Fibroblast of the aortic adventitia (primary cell): ENCODE data around the gene GBGT1. TPM values are rescaled to one million over a fixed set of nuclear protein-coding genes. Genes with fewer than 3 reads are reported as not detected.
"Not testable (repeated sequence)": the region's sequence is repeated elsewhere in the genome, so short reads cannot be mapped to it uniquely, and the experiment has no call there.

Experiments used
- DNase-seq: peaks from one replicate; pipeline ENCODE4 v3.0.0-alpha.2; 2010; ENCODE audit warnings: low read depth
- H3K4me3 ChIP-seq: 2 replicates; pipeline ENCODE4 v1.5.1; 2011; ENCODE audit warnings: low read depth, mild to moderate bottlenecking, control low read depth, low read length, moderate library complexity
- total RNA-seq: library from RNA; depleted of rRNA; stranded (reverse); fragments of >200 nt; gene quantifications from 2 replicates; pipeline ENCODE4 v1.2.3, GENCODE V29; 2012; ENCODE audit warnings: low replicate concordance
- TF ChIP-seq, protein P1 (sequence below): IDR thresholded peaks from 2 replicates; pipeline ENCODE4 v1.5.1; 2011; ENCODE audit warnings: mild to moderate bottlenecking, low read length, control low read depth, inconsistent platforms; ENCODE audit not compliant: insufficient read depth

The GBGT1 gene
- total RNA-seq, result 0.98 and 1.6 TPM in 2 replicates

DNA sequence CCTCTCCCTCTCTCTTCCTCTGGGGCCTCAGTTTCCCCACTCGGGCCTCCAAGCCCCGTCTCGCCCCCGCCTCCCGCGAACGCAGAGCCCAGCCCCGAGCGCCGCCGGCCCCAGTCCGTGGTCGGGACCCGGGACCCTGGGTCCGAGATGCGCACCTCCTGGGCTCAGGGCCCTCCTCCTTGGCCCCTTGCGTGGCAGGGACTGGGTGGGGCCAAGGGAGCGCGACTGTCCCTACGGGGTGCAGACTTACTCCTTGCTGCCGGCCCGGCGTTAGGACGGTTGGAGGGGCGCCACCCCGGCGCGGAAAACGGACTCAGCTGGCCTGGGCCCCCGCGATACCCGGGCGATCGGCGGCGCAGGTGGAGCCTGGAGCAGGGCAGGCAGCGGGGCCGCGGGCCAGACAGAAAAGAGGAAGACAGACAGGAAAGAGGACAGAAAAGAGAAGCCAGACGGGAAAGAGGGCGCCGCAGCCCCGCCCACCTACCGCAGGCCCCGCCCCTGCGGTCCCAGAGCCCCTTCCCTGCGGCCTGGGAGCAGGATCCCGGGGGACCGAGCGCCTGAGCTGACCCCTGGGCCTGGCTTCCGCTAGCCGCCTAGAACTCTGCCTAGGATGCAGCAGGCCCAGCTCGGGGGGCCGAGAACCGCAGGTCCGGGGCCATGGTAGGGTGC, at the start of gene GBGT1:
TSS of gene GBGT1 (minus strand) at position 411 of the 669 bp plus-strand sequence. CDS start 1,502 bp downstream, outside the sequence.
- peak within 1 kb of the TSS; percentile 60 for H3K4me3 ChIP-seq
- no peak for DNase-seq
- TF ChIP-seq, protein P1, sequence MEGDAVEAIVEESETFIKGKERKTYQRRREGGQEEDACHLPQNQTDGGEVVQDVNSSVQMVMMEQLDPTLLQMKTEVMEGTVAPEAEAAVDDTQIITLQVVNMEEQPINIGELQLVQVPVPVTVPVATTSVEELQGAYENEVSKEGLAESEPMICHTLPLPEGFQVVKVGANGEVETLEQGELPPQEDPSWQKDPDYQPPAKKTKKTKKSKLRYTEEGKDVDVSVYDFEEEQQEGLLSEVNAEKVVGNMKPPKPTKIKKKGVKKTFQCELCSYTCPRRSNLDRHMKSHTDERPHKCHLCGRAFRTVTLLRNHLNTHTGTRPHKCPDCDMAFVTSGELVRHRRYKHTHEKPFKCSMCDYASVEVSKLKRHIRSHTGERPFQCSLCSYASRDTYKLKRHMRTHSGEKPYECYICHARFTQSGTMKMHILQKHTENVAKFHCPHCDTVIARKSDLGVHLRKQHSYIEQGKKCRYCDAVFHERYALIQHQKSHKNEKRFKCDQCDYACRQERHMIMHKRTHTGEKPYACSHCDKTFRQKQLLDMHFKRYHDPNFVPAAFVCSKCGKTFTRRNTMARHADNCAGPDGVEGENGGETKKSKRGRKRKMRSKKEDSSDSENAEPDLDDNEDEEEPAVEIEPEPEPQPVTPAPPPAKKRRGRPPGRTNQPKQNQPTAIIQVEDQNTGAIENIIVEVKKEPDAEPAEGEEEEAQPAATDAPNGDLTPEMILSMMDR, result no peak

DNA sequence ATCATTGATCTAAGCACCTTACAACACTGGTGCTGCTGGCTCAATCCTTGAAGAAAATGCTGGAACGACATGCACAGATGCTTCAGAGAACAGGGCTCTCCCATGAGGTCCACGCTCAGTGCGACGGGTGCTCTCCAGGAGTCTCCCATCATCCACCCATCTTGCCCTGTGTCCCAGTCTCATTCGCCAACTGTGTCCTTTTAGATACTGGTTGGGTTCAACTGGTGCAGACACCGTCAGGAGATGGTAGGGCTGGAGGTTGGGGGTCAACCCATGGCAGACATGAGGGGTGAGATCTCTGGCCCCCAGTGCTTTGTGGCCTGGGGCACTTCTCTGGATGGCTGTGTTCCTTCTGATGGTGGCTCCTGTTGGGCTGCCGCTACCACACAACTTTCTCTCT, 46.9 kb upstream of the GBGT1 start:
- no peak for DNase-seq
- TF ChIP-seq, protein P1, result no peak
- H3K4me3 ChIP-seq, result no peak overlapping the region

DNA sequence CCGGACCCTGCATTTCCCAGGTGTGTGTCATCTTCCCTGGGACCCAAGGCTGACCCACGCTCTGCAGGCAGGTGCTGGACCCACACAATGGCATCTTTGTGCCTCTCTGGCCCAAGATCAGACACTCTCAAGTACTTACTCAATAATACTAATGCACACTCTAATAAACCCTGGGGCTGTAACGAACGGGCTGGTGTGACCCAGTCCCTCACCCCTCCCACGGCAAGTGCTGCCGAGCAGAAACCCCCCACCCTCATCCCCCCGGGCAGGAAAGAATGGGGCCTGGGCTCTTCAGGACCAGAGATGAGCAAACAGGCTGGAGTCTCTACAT, 46.5 kb upstream of the GBGT1 start:
- no peak for DNase-seq
- no peak overlapping the region for H3K4me3 ChIP-seq
- TF ChIP-seq, protein P1, result no peak

DNA sequence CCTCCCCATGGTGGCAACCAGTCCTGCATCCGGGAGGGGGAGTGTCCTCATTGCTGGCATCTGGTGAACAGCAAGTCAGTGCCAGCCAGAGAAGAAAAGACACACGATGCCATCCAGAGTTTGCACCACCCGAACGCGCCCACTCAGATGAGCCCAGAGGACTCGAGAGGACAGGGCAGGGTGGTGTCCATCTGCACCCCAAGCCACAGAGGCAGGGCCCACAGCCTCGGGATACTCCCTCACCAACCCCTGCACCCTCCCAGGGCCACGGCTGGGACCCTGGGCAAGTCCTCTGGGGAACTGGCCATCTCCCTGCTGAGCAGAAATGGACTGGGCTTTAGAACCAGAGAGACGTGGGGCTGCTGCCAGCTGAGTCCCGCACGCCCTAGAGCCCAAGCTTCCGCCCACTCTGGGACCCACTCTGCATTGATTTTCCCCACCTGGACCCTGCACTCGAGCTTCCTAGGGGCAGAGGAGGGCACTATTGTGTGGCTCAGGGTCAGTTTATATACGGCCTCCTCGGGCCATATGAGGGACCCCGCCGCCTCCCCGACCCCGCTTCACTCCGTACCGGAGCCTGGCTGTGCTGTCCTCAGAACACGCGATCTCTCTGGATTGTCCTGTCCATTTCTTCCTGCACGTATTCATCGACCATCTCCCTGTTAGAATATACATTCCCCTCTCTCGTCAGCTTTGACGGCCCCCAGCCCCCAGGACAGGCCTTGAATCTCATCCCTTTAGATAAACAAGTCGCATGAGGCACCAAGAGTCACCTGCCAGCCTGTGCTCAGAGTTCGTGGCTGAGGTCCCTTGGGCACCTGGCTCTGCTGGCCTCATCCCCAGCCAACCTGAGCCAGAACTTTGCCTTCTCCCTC, 45.9 kb upstream of the GBGT1 start:
- not testable (repeated sequence) for DNase-seq, H3K4me3 ChIP-seq

DNA sequence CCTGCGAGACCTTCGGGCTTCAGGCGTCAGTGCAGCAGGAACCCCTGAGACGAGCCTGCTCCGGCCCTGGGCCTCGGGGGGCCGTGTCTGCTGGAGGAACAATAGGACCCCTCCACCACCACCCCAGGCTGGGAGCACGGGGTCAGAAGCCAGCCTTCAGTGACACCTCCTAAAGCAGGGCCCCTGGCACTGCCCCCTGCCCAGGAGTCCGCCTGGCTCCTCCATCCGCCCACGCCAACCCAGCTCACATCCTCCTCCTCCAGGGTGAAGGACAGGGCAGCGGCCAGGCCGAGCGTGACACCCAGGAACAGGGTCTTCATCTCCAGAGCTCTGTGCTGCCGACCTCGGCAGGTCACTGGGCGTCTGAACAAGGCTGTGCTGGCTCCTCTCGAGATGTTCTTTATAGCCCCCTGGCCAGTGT, 45.2 kb upstream of the GBGT1 start, which contains the start of gene OBP2B:
TSS of gene OBP2B (minus strand) at position 371 of the 421 bp plus-strand sequence. CDS start at position 320, 51 bp downstream.
- DNase-seq, H3K4me3 ChIP-seq: not testable (repeated sequence)

DNA sequence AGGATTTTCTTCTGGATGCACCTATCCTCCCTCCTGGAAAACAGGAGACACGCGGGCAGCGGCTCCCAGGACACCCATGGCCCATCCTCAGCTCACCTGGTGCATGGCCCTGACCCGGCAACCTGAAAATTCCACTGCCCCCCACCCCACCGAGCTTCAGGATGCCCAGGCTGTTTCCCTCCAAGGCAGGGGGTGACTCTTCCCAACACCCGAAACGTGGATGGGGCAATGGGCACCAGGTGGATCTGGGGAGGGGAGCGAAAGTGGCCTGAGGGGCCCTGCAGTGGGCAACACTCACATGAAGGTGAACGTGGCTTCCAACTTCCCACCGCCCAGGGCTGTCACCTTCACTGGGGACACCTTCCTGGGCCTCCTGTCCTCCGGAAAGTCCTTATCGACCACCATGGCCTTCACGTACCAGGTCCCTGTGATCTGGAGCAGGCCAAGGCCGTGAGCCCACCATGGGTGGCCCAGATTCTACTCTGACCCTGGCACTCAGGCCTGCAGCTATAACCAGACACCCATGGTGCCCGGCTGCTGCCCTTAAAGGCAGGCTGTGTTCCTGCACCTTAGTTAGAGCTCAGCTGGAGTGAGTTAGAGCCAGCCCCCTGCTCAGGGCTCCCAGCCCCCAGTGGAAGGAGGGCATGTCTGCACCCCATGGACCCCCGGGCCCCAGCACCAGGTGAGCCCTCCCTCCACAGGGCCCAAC, 44.6 kb upstream of the GBGT1 start:
- H3K4me3 ChIP-seq, DNase-seq: not testable (repeated sequence)

DNA sequence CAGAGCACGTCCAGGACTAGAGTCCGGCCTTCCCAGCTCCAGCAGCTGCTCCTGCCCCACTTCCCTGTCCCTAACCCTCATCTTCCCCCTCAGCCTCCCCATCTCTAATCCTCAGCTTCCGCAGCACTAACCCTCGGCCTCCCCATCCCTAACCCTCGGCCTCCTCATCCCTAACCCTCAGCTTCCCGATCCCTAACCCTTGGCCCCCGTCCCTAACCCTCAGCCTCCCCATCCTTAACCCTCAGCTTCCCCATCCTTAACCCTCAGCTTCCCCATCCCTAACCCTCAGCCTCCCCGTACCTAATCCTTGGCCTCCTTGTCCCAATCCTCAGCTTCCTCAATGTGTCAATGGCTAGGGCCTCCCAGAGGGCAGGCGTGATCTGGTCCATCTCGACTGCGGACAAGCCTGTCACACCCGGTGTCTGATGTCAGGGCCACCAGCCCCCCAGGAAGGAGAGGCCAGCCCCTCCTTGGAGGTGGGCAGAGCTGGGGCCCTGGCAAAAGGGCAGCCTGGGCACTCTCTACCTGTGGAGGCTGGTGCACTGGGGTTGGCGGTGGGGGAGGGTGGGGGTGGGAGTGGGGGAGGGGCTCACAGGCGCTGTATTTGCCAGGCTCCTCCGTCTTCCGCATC, 43.9 kb upstream of the GBGT1 start:
- no peak for DNase-seq

More for the DNA sequence above, 43.9 kb upstream of the GBGT1 start:
- TF ChIP-seq, protein P1, result no peak
- H3K4me3 ChIP-seq, result no peak overlapping the region
